ENCODE data around the gene NUDT7. TPM values are rescaled to one million over a fixed set of nuclear protein-coding genes. Genes with fewer than 3 reads are reported as not detected.

The NUDT7 gene
- total RNA-seq, 3 donors from 2014 or later (not counting 1 experiment from before 2014, with no cell fraction given): 1.6 to 4.3 (median 3.3) TPM

GRCh38 chr16:77790009-77790372 is 67.7 kb downstream of the NUDT7 start:
- DNase-seq: no peak
- no peaks in the 10 kb centered on the region for H3K9me3 ChIP-seq (ENCODE audit: control insufficient read depth, insufficient read depth, low read length)
- no peaks in the 10 kb centered on the region for H3K36me3 ChIP-seq (ENCODE audit: control insufficient read depth, insufficient read depth, low read length)
- H3K27me3 Mint-ChIP-seq (ENCODE audit: low read depth in 2 of 2): peaks cover 55 to 57% of the 10 kb centered on the region in 2 donors
- no peak for TF ChIP-seq CTCF (IDR thresholded peaks at IDR 0.05)
- peaks cover 26% of the 10 kb centered on the region for H3K27me3 ChIP-seq (ENCODE audit: control insufficient read depth, insufficient read depth, low read length)
- no peak overlapping the region for H3K27ac Mint-ChIP-seq
- no peak overlapping the region for H3K27ac ChIP-seq (ENCODE audit: low read length)
- no peak overlapping the region for H3K4me3 Mint-ChIP-seq
- H3K4me1 Mint-ChIP-seq: peaks cover 5 to 7% of the 10 kb centered on the region in 2 donors
- H3K9me3 Mint-ChIP-seq: no peaks in the 10 kb centered on the region
- no peak for ATAC-seq
- no peaks in the 10 kb centered on the region for H3K36me3 Mint-ChIP-seq
- intact Hi-C loops (cut with micrococcal nuclease): no loop called here
- WGBS (ENCODE audit: insufficient coverage): 12% methylated on average over 10 of the region's 11 CpGs
- peaks cover 7% of the 10 kb centered on the region for H3K4me1 ChIP-seq (ENCODE audit: control insufficient read depth, insufficient read depth, low read length)
- H3K4me3 ChIP-seq (ENCODE audit: low read length): no peak overlapping the region

GRCh38 chr16:77790912-77791311 is 68.6 kb downstream of the NUDT7 start:
- H3K27ac Mint-ChIP-seq: no peak overlapping the region

More at GRCh38 chr16:77790912-77791311, 68.6 kb downstream of the NUDT7 start:
- H3K4me1 Mint-ChIP-seq: peaks cover 5 to 7% of the 10 kb centered on the region in 2 donors
- H3K27ac ChIP-seq (ENCODE audit: low read length): no peak overlapping the region
- peaks cover 55 to 57% of the 10 kb centered on the region in 2 donors for H3K27me3 Mint-ChIP-seq (ENCODE audit: low read depth in 2 of 2)
- H3K9me3 ChIP-seq (ENCODE audit: control insufficient read depth, insufficient read depth, low read length): no peaks in the 10 kb centered on the region
- DNase-seq (no peak), ATAC-seq (no peak)
- peaks cover 7% of the 10 kb centered on the region for H3K4me1 ChIP-seq (ENCODE audit: control insufficient read depth, insufficient read depth, low read length)
- intact Hi-C loops (cut with micrococcal nuclease): no loop called here
- no peaks in the 10 kb centered on the region for H3K36me3 ChIP-seq (ENCODE audit: control insufficient read depth, insufficient read depth, low read length)
- no peak for TF ChIP-seq CTCF (IDR thresholded peaks at IDR 0.05)
- H3K36me3 Mint-ChIP-seq: no peaks in the 10 kb centered on the region
- peaks cover 26% of the 10 kb centered on the region for H3K27me3 ChIP-seq (ENCODE audit: control insufficient read depth, insufficient read depth, low read length)
- no peak overlapping the region for H3K4me3 Mint-ChIP-seq
- WGBS (ENCODE audit: insufficient coverage): 78% methylated on average over 3 of the region's 3 CpGs
- H3K9me3 Mint-ChIP-seq: no peaks in the 10 kb centered on the region
- no peak overlapping the region for H3K4me3 ChIP-seq (ENCODE audit: low read length)

Other genes starting within 250 kb of the NUDT7 start
- gene VAT1L, start 66.0 kb downstream of the NUDT7 start, total RNA-seq: not detected